ENCODE measurements around the gene SEC22A. TPM values are rescaled to one million over a fixed set of nuclear protein-coding genes. Genes with fewer than 3 reads are reported as not detected.

Gene SEC22A
- total and polyA plus RNA-seq, 2 of the 8 experiments (the other 6 are each of a cell fraction or from before 2014, with no cell fraction given): 10.6 to 17.1 TPM

DNA sequence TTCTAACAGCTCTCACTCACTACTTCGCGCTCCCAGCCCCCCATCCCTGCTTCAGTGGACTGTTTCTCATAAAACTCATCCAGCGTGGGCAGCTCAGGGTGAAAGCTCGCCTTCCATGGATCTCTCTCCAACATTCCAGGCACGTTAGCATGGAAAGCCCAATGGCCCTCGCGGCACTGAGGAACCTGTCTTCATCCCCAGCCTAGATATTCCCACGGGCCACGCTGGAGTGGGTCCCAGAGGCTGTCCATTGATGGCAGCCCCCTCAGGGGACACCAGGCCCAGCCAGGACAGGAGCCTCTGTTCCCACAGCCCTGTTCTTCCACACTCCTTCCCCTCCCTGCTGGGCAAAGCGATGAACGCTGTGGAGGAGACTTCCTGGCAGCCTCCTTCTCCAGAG, 121.1 kb downstream of the SEC22A start:
- FAIRE-seq: no peak

More for the DNA sequence above, 121.1 kb downstream of the SEC22A start:
- Histone ChIP-seq H3K14ac (ENCODE audit: insufficient read length) (no peak overlapping the region), H2BK15ac (ENCODE audit: low read length) (0 out of 2 replicates have a peak overlapping the region, but pooled peaks have one; percentile 72), H2BK20ac (ENCODE audit: low read length) (0 out of 2 replicates have a peak overlapping the region, but pooled peaks have one; percentile 69), H3K4me1 (replicated peaks in 1 of 4; ENCODE audit: control insufficient read depth in 3 of 4, insufficient read depth in 4 of 4, low read length in 3 of 4) (peaks cover 4 to 14% (median 9%) of the 10 kb centered on the region in 4 experiments), H2AFZ (ENCODE audit: low read length) (no peak overlapping the region), H3K18ac (ENCODE audit: extremely low read depth, low read length) (no peak overlapping the region), H3K4me3 (ENCODE audit: extremely low read depth in 1 of 4, insufficient read depth in 2 of 4, low read depth in 3 of 4, low read length in 4 of 4) (no peak overlapping the region), H3K56ac (replicated peaks; ENCODE audit: insufficient read length, low read depth, low read length) (no peak overlapping the region), H2BK120ac (replicated peaks; ENCODE audit: low read depth, low read length) (no peak overlapping the region), H2BK5ac (ENCODE audit: low read depth, low read length) (0 out of 2 replicates have a peak overlapping the region, but pooled peaks have one; percentile 21), H4K5ac (ENCODE audit: insufficient read length, low read depth, low read length) (no peak overlapping the region), H3K36me3 (ENCODE audit: control insufficient read depth in 2 of 4, insufficient read depth in 4 of 4, low read length in 3 of 4) (no peaks in the 10 kb centered on the region), H3K4me2 (ENCODE audit: insufficient read depth in 1 of 2, low read depth in 2 of 2, low read length in 2 of 2) (no peak overlapping the region), H2AK5ac (ENCODE audit: low read depth, low read length) (no peak overlapping the region), H3K4ac (replicated peaks; ENCODE audit: insufficient read length, low read depth, low read length) (no peak overlapping the region), H3K27ac (ENCODE audit: low read depth, low read length) (no peak overlapping the region), H4K91ac (replicated peaks; ENCODE audit: insufficient read length, low read length) (no peak overlapping the region), H2BK12ac (ENCODE audit: low read depth, low read length) (no peak overlapping the region), H3K23me2 (ENCODE audit: low read depth, low read length) (no peaks in the 10 kb centered on the region), H4K8ac (ENCODE audit: extremely low read depth, insufficient read depth, low read length) (no peak overlapping the region), H3K79me1 (ENCODE audit: low read depth, low read length) (no peaks in the 10 kb centered on the region), H3K27me3 (replicated peaks in 1 of 4; ENCODE audit: control insufficient read depth in 3 of 4, extremely low read depth in 1 of 4, insufficient read depth in 3 of 4, low read length in 3 of 4) (no peaks in the 10 kb centered on the region), H3K9ac (replicated peaks in 1 of 4; ENCODE audit: extremely low read depth in 1 of 4, low read depth in 3 of 4, low read length in 3 of 4) (no peak overlapping the region), H4K20me1 (replicated peaks in 1 of 2; ENCODE audit: control insufficient read depth in 1 of 2, insufficient read depth in 2 of 2, low read length in 2 of 2) (no peaks in the 10 kb centered on the region), H3K23ac (ENCODE audit: insufficient read length) (no peak overlapping the region), H3K79me2 (ENCODE audit: control insufficient read depth in 1 of 2, insufficient read depth in 2 of 2, low read length in 2 of 2) (no peaks in the 10 kb centered on the region), H3K9me3 (ENCODE audit: insufficient read depth in 2 of 2, low read depth in 1 of 2, low read length in 1 of 2) (no peaks in the 10 kb centered on the region)
- POLR2A ChIA-PET (ENCODE audit: partially characterized antibody): no interaction called here
- WGBS, 2 experiments (ENCODE audit: extremely low coverage in 1 of 2, insufficient coverage in 1 of 2, insufficient read length in 1 of 2, insufficient replicate concordance in 2 of 2, low coverage in 1 of 2, low lambda C conversion rate in 2 of 2, missing lambda C conversion rate in 1 of 2): 93% methylated on average over 11 of the region's 11 CpGs; no CpG with 5 or more reads in 1 of the 2 experiments
- TF ChIP-seq EP300 (IDR thresholded peaks at IDR 0.05; ENCODE audit: borderline replicate concordance in 1 of 2, low read depth in 2 of 2, low read length in 2 of 2) (no peak), CBX8 (IDR thresholded peaks at IDR 0.05; ENCODE audit: borderline replicate concordance, low read depth, low read length) (no peak), TAF1 (IDR thresholded peaks at IDR 0.05; ENCODE audit: low read depth, low read length) (no peak), NANOG (IDR thresholded peaks at IDR 0.05; ENCODE audit: insufficient read depth, low read depth, low read length, poor library complexity, severe bottlenecking) (no peak), RXRA (IDR thresholded peaks at IDR 0.05; ENCODE audit: insufficient read depth, low read depth, low read length) (no peak)
- TF ChIP-seq, protein P1, sequence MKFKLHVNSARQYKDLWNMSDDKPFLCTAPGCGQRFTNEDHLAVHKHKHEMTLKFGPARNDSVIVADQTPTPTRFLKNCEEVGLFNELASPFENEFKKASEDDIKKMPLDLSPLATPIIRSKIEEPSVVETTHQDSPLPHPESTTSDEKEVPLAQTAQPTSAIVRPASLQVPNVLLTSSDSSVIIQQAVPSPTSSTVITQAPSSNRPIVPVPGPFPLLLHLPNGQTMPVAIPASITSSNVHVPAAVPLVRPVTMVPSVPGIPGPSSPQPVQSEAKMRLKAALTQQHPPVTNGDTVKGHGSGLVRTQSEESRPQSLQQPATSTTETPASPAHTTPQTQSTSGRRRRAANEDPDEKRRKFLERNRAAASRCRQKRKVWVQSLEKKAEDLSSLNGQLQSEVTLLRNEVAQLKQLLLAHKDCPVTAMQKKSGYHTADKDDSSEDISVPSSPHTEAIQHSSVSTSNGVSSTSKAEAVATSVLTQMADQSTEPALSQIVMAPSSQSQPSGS (IDR thresholded peaks at IDR 0.05; ENCODE audit: low read length): no peak
- CTCF ChIA-PET (ENCODE audit: partially characterized antibody): interaction anchor here (0.8 to 22.2 kb wide), 12 partner anchors 9 to 165 kb away, joined by 3 to 245 read pairs (median 6); no protein-coding TSS in a partner anchor
- no peak for DNase-seq (ENCODE audit: low read depth in 1 of 2, low spot score in 2 of 2)
